HG03280 (cell line): ENCODE data around the gene RFX2.

Source experiments
- ATAC-seq: cut with Tn5 transposase; IDR thresholded peaks from one replicate; pipeline ENCODE4 v1.9.1; 2021; ENCODE audit warnings: mild to moderate bottlenecking, moderate library complexity; ENCODE audit not compliant: unreplicated experiment

RFX2 gene

GRCh38 chr19:6105444-6105843 lies 4.9 kb downstream of the RFX2 start:
- no peak for ATAC-seq

GRCh38 chr19:6103894-6104293 lies 6.4 kb downstream of the RFX2 start:
- no peak for ATAC-seq

DNA sequence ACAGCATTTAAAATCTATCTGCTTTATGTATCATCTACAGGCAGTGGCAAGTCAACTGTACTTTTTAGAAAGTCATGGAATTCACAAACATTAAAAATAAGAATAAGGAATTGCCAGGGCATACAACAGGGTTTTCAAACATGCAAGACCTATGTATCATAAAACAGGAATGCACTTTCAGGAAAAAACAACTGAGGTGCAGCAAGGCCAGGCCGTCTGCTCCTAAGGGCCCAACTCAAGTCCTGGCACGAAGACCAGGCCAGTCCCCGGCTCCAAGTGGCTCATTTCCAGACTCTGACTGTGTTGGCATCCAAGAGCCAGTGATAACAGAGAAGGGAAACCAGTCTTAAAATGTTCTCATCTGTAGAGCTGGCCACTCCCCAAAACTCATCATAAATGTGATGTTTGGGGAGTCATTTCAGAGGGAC lies 7.1 kb downstream of the RFX2 start:
- no peak for ATAC-seq

DNA sequence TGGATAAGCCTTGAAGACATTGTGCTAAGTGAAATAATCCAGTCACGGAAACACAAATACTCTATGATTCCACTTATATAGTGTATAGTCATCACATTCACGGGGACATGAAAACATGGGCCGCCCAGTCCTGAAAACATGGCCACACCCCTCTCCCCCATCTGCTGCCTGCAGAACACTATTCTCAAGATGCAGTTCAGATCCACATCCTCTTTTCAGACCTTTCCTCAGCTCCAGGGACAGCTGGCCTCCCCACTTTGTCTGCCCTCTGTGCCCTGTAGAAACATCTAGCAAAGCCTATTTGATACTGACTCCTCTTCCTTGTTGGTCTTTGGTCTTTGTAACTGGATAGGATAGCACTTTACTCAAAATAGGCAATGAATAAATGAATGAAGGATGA lies 8.3 kb downstream of the RFX2 start:
- no peak for ATAC-seq

DNA sequence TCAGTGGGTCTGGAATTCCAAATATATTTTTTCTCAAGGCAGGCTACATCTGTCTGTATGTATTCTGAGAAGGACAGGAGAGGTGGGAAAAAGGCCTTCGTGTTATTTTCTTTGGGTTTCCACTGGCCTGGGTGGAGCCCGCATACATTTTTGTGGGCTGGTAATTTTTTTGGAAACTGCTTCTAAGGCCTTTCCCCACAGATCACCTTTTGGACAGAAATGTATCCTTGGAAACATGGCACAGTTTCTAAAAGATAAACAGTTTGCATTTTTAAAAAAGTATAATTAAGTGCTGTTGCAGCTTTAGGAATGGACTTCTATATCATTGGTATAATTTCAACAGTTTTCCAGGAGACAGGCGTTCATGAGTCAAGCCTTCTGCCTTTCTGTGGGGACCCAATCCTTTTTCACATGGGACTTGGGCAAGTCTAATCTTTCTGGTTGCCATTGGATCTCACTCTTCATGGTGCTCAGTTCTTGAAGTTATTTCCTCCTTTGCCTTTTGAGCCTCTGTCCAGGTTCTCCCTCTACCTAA lies 8.9 kb downstream of the RFX2 start:
- no peak for ATAC-seq

DNA sequence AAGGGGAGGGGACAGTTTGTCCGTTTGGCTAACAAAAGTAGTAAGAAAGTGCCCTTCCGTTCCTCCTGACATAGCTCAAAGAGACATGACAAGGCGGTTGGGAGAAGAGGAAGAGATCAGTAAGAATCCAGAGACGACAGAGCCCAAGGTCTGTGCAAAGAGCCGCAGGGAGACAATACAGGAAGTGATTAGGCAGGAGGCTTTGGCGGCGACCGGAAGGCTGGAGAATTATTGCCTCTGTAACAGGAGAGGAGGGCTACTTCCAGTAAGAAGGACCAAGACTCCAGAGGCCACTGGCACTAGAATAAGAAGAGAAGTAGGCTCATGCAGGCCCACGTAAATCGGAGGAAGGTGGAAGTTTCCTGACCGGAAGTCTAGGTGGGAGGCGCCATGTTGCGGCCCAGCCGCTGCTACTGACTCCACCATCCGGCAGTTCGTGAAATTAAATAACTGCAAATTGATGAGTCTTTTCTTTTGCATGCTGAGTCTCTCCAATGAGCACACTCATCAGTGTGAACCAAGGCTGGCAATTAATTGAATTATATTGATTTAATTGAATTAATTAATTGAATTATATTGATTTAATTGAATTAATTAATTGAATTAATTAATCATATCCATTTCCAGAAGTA lies 9.9 kb downstream of the RFX2 start:
- ATAC-seq: no peak

GRCh38 chr19:6099599-6099998 lies 10.7 kb downstream of the RFX2 start:
- ATAC-seq: no peak

- no peak for ATAC-seq
Observed at GRCh38 chr19:6099033-6099432, 11.3 kb downstream of the RFX2 start.

- ATAC-seq: no peak
Observed at GRCh38 chr19:6098574-6098973, 11.7 kb downstream of the RFX2 start.

GRCh38 chr19:6097911-6098310 lies 12.4 kb downstream of the RFX2 start:
- no peak for ATAC-seq

- no peak for ATAC-seq
Observed at GRCh38 chr19:6095760-6096159, 14.5 kb downstream of the RFX2 start.

DNA sequence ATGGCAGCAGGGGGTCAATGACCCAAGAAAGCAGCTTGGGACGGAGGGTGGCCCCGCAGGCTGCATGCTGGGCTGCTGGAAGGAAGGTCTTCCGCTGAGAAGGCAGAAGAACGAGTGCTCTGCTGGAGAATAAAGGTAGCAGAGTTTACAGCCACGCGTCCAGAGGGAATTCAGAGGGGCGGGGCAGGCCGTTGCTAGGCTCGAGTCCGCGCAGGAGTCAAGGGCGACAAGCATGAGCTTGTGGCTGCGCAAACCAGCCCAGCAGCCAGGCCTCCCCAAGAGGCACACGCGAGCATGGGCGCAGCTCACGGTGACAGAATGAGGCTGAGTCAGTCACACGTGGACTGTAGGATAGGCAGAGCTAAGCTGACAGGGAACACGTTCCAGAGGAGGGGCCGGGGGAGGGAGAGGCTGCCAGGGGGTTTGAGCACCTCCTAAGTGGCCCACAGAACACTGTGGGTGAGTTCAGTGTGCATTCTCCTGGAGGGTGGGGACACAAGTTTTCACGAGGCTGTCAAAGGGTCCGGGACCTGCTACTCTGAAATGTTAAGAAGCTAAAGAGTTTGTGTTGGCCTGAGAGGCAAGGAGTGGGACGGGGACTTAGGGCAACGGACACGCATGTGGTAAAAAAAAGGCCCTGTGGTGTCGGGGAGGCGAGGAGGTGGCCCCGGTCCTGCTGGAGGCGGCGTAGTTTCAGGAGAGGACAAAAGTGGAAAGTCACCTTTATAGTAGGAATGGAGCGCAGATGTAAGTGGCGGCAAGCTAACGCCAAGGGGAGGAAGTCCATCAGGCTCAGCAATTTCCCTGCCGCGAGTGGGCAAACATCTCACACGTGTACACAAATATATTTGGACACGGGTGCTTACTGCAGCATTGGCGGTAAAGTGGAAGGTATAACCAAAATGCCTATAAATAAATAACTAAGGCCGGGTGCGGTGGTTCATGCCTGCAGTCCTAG lies 17.7 kb downstream of the RFX2 start:
- no peak for ATAC-seq

GRCh38 chr19:6091771-6092291 lies 18.5 kb downstream of the RFX2 start:
- no peak for ATAC-seq

DNA sequence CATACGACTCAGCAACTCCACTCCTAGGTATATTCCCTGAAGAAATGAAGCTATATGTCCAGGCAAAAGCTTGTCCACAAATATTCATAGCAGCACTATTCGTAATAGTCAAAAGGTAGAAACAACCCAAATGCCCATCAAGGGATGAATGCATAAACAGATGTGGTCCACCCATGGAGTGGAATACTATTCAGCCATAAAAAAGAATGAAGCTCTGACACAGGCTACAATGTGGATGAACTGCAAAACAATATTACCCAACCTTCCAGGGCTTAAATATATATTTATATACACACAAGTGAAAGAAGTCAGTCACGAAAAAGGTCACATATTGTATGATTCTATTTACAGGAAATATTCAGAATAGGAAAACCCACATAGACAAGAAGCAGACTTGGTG lies 19.7 kb downstream of the RFX2 start:
- ATAC-seq: no peak

DNA sequence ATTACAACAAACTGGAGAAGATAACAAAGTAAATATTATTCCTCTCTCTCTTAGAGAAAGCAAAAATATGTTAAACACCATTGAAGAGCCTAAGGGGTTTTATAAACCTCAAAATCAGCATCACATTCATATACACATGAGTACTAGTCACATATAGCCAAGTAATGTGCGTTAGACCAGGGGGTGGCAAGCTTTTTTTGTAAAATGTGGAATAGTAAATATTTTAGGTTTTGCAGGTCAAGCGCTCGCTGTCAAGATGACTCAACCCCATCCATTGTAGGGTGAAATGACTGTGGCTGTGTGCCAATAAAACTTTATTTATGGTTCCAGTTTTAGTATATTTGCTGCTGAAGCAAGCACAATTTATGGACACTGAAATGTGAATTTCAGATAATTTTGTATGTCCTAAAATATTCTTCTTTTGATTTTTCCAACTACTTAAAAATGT lies 21.7 kb downstream of the RFX2 start:
- ATAC-seq: no peak

DNA sequence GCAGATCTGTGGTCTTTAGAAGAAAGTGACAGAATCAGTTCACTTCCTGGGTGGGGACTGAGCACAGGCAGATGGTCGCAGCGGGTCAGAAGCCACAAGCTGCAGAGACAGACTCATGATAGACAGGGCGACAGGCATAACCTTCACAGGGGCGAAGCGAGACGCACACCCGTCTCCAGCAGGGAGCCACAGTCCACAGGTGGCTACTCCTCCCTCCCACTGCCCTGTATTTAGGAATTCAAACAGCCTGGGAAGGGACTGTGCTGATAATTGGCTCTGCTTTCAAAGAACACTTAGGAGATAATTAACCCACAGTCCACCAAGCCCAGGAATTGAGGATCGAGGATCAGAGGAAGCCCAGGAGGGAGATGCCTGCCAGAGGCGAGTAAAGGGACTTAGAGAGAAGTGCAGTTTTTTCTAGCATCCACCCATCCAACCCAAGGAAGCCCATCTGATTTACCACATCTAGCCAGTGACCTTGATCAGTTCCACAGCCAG lies 23.2 kb downstream of the RFX2 start:
- ATAC-seq: no peak

DNA sequence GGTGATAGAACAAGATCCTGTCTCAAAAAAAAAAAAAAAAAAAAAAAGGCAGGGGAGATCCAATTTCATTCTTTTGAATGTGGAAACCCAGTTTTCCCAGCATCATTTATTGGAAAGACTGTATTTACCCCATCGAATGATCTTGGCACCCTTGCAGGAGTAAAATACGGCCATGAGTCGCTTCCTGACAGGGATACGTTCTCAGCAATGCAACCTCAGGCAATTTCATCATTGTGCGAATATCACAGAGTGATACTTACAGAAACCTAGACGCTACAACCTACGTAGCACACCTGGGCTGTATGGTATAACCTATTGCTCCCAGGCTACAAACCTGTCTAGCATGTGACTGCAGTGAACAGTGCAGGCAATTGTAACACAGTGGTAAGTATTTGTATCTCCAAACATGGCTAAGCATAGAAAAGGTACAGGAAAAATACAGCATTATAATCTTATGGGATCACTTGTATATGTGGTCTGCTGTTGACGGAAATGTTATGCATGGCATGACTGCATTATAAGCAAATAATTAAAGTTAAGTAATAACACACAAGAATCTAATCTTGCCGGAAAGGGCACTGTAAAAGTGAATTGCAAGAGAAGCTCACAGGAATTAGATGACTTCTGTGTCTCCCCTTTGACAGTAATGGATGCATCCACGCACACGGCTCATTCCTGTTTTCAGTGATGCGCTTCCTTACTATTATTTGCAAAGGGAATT lies 24.1 kb downstream of the RFX2 start:
- ATAC-seq: no peak

GRCh38 chr19:6084821-6085220 lies 25.5 kb downstream of the RFX2 start:
- no peak for ATAC-seq

DNA sequence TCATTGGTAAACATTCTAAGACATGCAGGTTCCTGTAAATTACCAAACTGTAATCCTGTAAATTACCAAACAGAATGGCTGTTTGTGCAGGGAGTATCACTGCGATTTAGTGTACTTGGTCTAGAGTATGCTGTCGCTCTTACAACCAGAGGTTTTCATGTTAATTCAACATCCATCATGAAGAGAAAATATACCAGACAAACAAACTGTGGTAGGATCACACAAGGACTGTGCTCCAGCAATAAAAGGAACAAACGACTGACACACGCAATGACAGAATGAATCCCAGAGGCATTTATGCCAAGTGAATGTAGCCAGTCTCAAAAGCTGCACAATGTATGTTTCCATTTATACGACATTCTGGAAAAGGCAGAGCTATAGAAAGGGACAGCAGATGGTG lies 31.2 kb downstream of the RFX2 start:
- ATAC-seq: no peak

DNA sequence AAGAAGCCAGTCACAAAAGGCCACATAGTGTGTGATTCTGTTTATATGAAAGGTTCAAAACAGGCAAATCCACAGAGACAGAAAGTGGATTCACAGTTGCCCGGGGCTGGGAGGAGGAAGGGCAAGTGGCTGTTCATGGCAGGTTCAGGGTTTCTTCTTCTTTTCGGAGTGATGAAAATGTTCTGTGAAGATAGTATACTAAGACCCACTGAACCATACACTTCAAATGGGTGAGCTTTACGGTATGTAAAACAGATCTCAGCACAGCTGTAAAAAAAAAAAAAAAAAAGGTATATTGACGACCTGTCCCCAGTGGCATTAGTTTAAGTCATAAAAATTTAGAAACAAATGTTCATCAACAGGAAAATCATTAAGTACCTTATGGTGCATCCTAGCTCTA lies 32.2 kb downstream of the RFX2 start:
- ATAC-seq: no peak
